ENCODE results near the gene GRB10.

GRCh38 chr7:50552139-50552538 is 230.6 kb downstream of the GRB10 start:
- TF ChIP-seq, protein P1, sequence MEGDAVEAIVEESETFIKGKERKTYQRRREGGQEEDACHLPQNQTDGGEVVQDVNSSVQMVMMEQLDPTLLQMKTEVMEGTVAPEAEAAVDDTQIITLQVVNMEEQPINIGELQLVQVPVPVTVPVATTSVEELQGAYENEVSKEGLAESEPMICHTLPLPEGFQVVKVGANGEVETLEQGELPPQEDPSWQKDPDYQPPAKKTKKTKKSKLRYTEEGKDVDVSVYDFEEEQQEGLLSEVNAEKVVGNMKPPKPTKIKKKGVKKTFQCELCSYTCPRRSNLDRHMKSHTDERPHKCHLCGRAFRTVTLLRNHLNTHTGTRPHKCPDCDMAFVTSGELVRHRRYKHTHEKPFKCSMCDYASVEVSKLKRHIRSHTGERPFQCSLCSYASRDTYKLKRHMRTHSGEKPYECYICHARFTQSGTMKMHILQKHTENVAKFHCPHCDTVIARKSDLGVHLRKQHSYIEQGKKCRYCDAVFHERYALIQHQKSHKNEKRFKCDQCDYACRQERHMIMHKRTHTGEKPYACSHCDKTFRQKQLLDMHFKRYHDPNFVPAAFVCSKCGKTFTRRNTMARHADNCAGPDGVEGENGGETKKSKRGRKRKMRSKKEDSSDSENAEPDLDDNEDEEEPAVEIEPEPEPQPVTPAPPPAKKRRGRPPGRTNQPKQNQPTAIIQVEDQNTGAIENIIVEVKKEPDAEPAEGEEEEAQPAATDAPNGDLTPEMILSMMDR (IDR thresholded peaks at IDR 0.05): no peak
- no peak for TF ChIP-seq POLR2A (IDR thresholded peaks at IDR 0.05)
- no peak for TF ChIP-seq POLR2AphosphoS5 (IDR thresholded peaks at IDR 0.05; ENCODE audit: insufficient read depth in 1 of 2, low read depth in 1 of 2)
